NT2/D1 (cell line): Measurements from ENCODE around the gene NXPE3.

Experiments
- DNase-seq: peaks from one replicate; pipeline ENCODE4 v3.0.0-alpha.2; 2011; ENCODE audit warnings: low read depth, low spot score
- H3K27me3 ChIP-seq: 2 replicates; pipeline ENCODE4 v1.6.0; 2011; ENCODE audit warnings: mild to moderate bottlenecking; ENCODE audit not compliant: insufficient read length, insufficient read depth
- H3K36me3 ChIP-seq: 2 replicates; pipeline ENCODE4 v1.6.1; 2011; ENCODE audit warnings: mild to moderate bottlenecking, low read length, mixed read lengths; ENCODE audit not compliant: insufficient read depth, insufficient read length
- H3K4me1 ChIP-seq: 2 replicates; pipeline ENCODE4 v1.5.1; 2011; ENCODE audit not compliant: insufficient read depth, insufficient read length
- H3K4me3 ChIP-seq: 2 replicates; pipeline ENCODE4 v1.5.1; 2011; ENCODE audit warnings: low read depth; ENCODE audit not compliant: insufficient read length
- H3K9ac ChIP-seq: 2 replicates; pipeline ENCODE4 v1.6.0; 2011; ENCODE audit warnings: low read depth; ENCODE audit not compliant: insufficient read length
- H3K9me3 ChIP-seq: 2 replicates; pipeline ENCODE4 v1.5.1; 2011; ENCODE audit warnings: mild to moderate bottlenecking, low read length; ENCODE audit not compliant: insufficient read depth
- SUZ12 ChIP-seq: IDR thresholded peaks from 2 replicates; pipeline ENCODE4 v1.6.1; 2011; ENCODE audit not compliant: insufficient read length, insufficient read depth; ENCODE audit errors: extremely low read depth
- YY1 ChIP-seq: IDR thresholded peaks from 2 replicates; pipeline ENCODE4 v1.6.1; 2011; ENCODE audit not compliant: insufficient read length, insufficient read depth
- ZNF274 ChIP-seq: IDR thresholded peaks from 2 replicates; pipeline ENCODE4 v1.6.1; 2011; ENCODE audit warnings: mild to moderate bottlenecking, low read depth, low read length

Gene NXPE3

DNA sequence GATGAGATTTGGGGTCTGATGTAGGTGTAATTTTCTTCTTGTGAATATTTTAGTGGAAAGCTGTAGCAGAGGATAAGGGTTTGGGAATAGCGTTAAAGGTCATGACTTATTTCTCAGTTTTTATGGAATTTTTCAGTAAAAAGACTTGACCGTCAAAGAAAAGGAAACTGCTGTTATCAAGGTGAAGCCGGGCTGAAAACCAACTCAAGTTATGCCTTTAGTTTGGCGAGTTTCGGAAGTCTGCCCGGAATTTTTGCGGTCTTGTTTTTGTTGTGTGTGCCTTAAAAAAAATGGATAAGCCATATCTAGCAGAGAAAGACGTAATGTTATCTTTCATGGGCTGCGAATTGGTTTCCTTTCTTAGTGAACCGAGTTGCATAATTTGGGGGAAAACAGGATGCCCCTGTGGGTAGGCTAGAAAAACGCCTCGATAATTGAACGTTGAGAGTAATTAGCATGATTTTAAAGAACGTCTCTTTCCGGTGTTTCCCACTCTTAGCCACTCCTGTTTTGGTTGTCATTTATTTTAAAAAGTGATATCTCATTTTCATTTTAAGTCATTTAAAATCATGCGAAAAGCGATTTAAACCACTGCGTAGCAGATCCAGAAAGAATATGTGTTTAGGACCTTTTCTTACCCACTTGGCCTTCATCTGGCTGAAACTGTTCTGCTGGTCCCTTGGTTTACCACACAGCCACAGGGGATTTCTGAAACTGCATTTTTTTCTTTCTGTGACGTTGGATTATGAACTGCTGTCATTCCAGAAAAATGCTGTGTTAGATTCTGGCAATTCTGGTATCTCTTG, 71.4 kb downstream of the NXPE3 start:
- Histone ChIP-seq H3K36me3 (peaks cover 41% of the 10 kb centered on the region), H3K9me3 (no peaks in the 10 kb centered on the region), H3K27me3 (no peaks in the 10 kb centered on the region), H3K9ac (peak overlapping the region; percentile 85), H3K4me3 (peak overlapping the region; percentile 67), H3K4me1 (peaks cover 3% of the 10 kb centered on the region)
- DNase-seq: no peak
- TF ChIP-seq ZNF274 (no peak), YY1 (no peak), SUZ12 (no peak)

- Histone ChIP-seq H3K36me3 (peaks cover 47% of the 10 kb centered on the region), H3K4me3 (peak overlapping the region; percentile 67), H3K9ac (no peak overlapping the region), H3K27me3 (no peaks in the 10 kb centered on the region), H3K9me3 (no peaks in the 10 kb centered on the region), H3K4me1 (peaks cover 3% of the 10 kb centered on the region)
- no peak for TF ChIP-seq SUZ12
- no peak for TF ChIP-seq ZNF274
- DNase-seq: no peak
Observed at GRCh38 chr3:101851072-101851770, 72.2 kb downstream of the NXPE3 start.

DNA sequence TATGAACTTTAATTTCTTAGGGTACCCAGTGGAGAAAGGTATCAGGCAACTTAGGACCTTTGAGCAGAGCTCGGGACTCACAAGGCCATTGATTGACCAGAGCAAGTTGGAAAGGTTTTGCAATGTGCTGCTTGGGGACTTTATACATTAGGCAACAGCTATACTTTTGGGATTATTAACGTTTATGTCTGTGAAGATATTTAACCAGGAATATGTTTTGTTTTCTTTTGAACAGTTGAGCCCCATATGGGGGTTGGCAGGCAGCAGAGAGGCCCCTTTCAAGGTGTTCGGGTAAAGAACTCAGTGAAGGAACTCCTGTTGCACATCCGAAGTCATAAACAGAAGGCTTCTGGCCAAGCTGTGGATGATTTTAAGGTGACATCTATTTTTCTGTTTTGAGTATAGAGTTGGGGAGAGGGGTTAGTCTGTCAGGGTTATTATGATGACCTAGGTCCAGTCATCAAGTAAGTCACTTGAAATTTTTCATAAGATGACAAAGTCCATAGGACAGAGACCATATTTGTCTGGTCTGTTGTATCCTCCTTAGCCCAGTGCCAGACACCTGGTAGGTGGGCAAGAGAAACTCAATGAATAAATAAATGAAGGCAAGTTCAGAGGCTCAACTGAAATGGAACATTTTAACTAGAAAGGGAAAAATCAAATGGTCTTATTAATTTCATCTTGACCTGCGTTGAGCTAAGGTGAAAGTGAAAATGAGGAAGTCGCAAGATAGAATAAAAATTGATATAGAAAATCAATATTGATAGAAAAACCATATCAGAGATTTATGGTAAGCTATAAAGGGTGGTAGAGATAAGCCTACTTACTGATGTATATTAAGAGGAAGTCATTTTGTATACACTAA, 73.1 kb downstream of the NXPE3 start:
- Histone ChIP-seq H3K36me3 (peaks cover 56% of the 10 kb centered on the region), H3K9ac (no peak overlapping the region), H3K9me3 (no peaks in the 10 kb centered on the region), H3K4me3 (no peak overlapping the region), H3K27me3 (no peaks in the 10 kb centered on the region), H3K4me1 (no peaks in the 10 kb centered on the region)
- no peak for DNase-seq
- TF ChIP-seq SUZ12 (no peak), YY1 (no peak), ZNF274 (no peak)

DNA sequence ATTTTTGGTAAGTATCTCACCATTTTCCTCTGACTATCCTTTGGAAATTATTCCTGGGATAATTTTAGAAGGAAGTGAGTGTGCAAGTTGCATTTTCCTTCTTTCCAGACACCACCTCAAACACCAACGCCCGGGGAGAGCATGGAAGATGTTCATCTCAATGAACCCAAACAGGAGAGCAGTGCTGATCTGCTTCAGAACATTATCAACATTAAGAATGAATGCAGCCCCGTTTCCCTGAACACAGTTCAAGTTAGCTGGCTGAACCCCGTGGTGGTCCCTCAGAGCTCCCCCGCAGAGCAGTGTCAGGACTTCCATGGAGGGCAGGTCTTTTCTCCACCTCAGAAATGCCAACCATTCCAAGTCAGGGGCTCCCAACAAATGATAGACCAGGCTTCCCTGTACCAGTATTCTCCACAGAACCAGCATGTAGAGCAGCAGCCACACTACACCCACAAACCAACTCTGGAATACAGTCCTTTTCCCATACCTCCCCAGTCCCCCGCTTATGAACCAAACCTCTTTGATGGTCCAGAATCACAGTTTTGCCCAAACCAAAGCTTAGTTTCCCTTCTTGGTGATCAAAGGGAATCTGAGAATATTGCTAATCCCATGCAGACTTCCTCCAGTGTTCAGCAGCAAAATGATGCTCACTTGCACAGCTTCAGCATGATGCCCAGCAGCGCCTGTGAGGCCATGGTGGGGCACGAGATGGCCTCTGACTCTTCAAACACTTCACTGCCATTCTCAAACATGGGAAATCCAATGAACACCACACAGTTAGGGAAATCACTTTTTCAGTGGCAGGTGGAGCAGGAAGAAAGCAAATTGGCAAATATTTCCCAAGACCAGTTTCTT, 74.2 kb downstream of the NXPE3 start:
- H3K4me3 ChIP-seq: no peak overlapping the region
- no peaks in the 10 kb centered on the region for H3K4me1 ChIP-seq
- H3K36me3 ChIP-seq: peaks cover 67% of the 10 kb centered on the region

DNA sequence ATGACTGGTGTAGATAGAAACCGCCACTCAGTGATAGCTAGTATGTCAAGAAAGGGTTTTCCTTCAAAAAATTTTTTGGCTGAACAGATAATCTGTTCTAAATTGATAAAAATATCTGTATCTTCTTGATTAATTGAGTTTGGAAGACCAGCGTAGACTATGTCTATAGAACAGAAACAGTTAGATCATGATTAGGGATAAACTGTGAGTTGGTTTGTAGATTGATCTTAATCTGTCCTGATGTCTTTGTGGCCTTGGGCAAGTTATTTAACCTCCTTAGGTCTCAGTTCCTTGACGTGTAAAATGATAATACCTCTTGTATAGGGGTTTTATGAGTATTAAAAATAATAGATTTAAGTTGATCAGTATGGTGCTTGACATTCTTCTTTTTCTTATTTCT, 75.0 kb downstream of the NXPE3 start:
- peaks cover 75% of the 10 kb centered on the region for H3K36me3 ChIP-seq
- H3K27me3 ChIP-seq: no peaks in the 10 kb centered on the region
- no peaks in the 10 kb centered on the region for H3K4me1 ChIP-seq
- no peaks in the 10 kb centered on the region for H3K9me3 ChIP-seq
- H3K9ac ChIP-seq: no peak overlapping the region
- no peak for DNase-seq
- TF ChIP-seq ZNF274 (no peak), YY1 (no peak), SUZ12 (no peak)
- H3K4me3 ChIP-seq: no peak overlapping the region

More for the DNA sequence above, 74.2 kb downstream of the NXPE3 start:
- DNase-seq: no peak
- no peaks in the 10 kb centered on the region for H3K27me3 ChIP-seq
- no peaks in the 10 kb centered on the region for H3K9me3 ChIP-seq
- TF ChIP-seq ZNF274: no peak
- TF ChIP-seq SUZ12: no peak
- no peak for TF ChIP-seq YY1
- H3K9ac ChIP-seq: no peak overlapping the region

DNA sequence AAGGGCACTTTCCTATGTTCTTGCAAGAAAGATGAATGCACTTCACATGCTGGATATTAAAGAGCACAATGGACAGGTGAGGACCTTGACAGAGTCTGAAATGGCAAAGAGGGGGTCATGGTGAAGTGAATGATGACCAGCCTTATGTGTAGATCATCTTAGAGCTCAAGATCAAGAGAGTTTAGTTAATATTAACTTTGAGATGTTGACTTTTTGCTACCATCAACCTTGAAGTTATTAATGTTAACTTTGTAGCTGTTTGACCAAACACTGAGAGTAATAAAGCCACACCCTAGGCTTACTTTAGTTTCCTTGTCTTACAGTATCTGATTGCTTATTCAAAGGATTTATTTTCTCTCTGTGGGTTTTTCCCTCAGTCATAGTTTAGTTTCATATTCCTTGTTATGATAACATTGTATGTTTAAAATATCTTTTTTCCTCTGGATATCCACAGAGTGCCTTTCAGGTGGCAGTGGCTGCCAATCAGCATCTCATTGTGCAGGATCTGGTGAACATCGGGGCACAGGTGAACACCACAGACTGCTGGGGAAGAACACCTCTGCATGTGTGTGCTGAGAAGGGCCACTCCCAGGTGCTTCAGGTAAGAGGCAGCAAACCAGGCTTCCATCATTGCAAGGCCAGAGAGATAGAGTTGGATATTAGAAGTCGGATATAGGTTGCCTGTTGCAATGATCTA, 75.7 kb downstream of the NXPE3 start:
- Histone ChIP-seq H3K9ac (no peak overlapping the region), H3K4me3 (no peak overlapping the region), H3K36me3 (peaks cover 83% of the 10 kb centered on the region), H3K27me3 (no peaks in the 10 kb centered on the region), H3K4me1 (no peaks in the 10 kb centered on the region), H3K9me3 (no peaks in the 10 kb centered on the region)
- no peak for DNase-seq
- no peak for TF ChIP-seq YY1
